Body of pancreas (tissue), 4 donors: ENCODE data around the gene EEF1AKMT3. TPM values are rescaled to one million over a fixed set of nuclear protein-coding genes. Genes with fewer than 3 reads are reported as not detected.

ENCODE experiments used
- ATAC-seq: fragments of 150-250 bp; one replicate; pipeline ENCODE4 v1.9.1; 2016
- DNase-seq, 4 donors: peaks; one replicate each; pipeline ENCODE4 v3.0.0-alpha.2; 2019
- H3K27ac ChIP-seq, 4 donors: fragments of 200-600 bp; sonication (generic); 1 replicate in 3 of 4; 2 replicates in 1 of 4; pipeline versions ENCODE4 v1.5.1 to v1.6.1; 2016 to 2019; ENCODE audit warnings: mild to moderate bottlenecking in 1 of 4, mixed read lengths in 1 of 4, moderate library complexity in 1 of 4
- H3K27me3 ChIP-seq, 2 donors: fragments of 200-600 bp; sonication (generic); one replicate each; pipeline ENCODE4 v1.6.0; 2016; ENCODE audit warnings: mild to moderate bottlenecking in 1 of 2
- H3K36me3 ChIP-seq, 2 donors: fragments of 200-600 bp; sonication (generic); replicated peaks in 1 of 2; 2 replicates each; pipeline ENCODE4 v1.5.1; 2016; ENCODE audit warnings: low read depth in 2 of 2; ENCODE audit not compliant: insufficient read depth in 1 of 2
- H3K4me1 ChIP-seq: fragments of 200-600 bp; sonication (generic); one replicate; pipeline ENCODE4 v1.6.0; 2016
- H3K4me3 ChIP-seq, 2 donors: fragments of 200-600 bp; sonication (generic); 1 replicate in 1 of 2; 2 replicates in 1 of 2; pipeline ENCODE4 v1.5.1; 2016 to 2019
- H3K9me3 ChIP-seq, 3 donors: fragments of 200-600 bp; sonication (generic); 1 replicate in 2 of 3; 2 replicates in 1 of 3; pipeline ENCODE4 v1.5.1; 2016
- POLR2A ChIP-seq, 3 donors: fragments of 450-650 bp; IDR thresholded peaks; one replicate each; pipeline ENCODE4 v1.6.1; 2016; ENCODE audit warnings: antibody characterized with exemption in 3 of 3, mild to moderate bottlenecking in 2 of 3
- WGBS, 2 donors: methylation state at CpG; one replicate each; pipeline ENCODE4 v1.1.5; 2017; 5-methylcytosine and 5-hydroxymethylcytosine counted together
- intact Hi-C: fragments of 100-400 bp; cut with DNase I; formaldehyde crosslinking; loops from one replicate; pipeline ENCODE4 v1.15.1; 2023
- microRNA counts, 2 donors: library from miRNA; unstranded; fragments of <30 nt; microRNA quantifications; one replicate each; lab custom pipeline; 2017
- microRNA-seq, 2 donors: library from miRNA; unstranded; fragments of <30 nt; microRNA quantifications; one replicate each; pipeline ENCODE4, GENCODE V29; 2016; ENCODE audit warnings: borderline number of aligned reads in 2 of 2, borderline replicate concordance in 2 of 2
- small RNA-seq: library from RNA; depleted of rRNA; stranded (forward); fragments of <200 nt; gene quantifications from one replicate; pipeline ENCODE3, GENCODE V24; 2016
- total RNA-seq, 2 donors: library from RNA; depleted of rRNA; stranded (reverse); fragments of >200 nt; gene quantifications; one replicate each; pipeline ENCODE4 v1.1.0, GENCODE V29; 2016
- TF ChIP-seq, protein P1 (sequence below), 7 experiments: fragments of 450-650 bp in 4 of 7; fragments of 200-600 bp in 3 of 7; sonication (generic) in 3 of 7; IDR thresholded peaks; one replicate each; pipeline ENCODE4 v1.5.1; 2016 to 2019; ENCODE audit warnings: antibody characterized with exemption in 7 of 7

EEF1AKMT3 gene
- total RNA-seq, 2 donors from 2014 or later: 11.2 to 15.0 TPM

DNA sequence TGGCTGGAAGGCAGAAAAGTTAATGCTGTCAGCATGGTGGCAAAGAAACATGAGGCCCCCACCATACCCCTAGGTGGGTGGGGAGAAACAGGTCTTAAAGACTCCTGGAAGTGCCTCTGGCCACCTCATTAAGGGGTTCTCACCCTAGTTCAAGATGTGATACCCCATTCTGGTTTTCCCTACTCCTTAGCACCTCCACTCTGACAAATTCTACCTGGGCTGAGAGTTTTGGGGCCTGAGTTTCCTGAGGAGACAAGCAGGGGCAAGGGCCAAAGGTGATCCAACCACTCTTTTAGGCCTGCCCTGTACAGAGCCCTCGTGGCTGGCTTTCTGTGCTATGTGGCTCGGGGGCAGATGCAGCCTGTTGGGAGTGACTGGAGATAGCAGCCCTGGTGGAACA lies 54.0 kb downstream of the EEF1AKMT3 start:
- no peaks in the 10 kb centered on the region for H3K9me3 ChIP-seq
- intact Hi-C loops: no loop called here
- no peak for ATAC-seq
- H3K4me1 ChIP-seq: peaks cover 26% of the 10 kb centered on the region
- H3K36me3 ChIP-seq: peaks cover 45 to 66% of the 10 kb centered on the region in 2 donors
- H3K27ac ChIP-seq: no peak overlapping the region
- H3K27me3 ChIP-seq: no peaks in the 10 kb centered on the region
- H3K4me3 ChIP-seq: no peak overlapping the region
- 84% methylated on average over 2 of the region's 2 CpGs; no CpG with 5 or more reads in 1 of the 2 donors for WGBS, 2 donors
- no peak for DNase-seq
- TF ChIP-seq, protein P1, sequence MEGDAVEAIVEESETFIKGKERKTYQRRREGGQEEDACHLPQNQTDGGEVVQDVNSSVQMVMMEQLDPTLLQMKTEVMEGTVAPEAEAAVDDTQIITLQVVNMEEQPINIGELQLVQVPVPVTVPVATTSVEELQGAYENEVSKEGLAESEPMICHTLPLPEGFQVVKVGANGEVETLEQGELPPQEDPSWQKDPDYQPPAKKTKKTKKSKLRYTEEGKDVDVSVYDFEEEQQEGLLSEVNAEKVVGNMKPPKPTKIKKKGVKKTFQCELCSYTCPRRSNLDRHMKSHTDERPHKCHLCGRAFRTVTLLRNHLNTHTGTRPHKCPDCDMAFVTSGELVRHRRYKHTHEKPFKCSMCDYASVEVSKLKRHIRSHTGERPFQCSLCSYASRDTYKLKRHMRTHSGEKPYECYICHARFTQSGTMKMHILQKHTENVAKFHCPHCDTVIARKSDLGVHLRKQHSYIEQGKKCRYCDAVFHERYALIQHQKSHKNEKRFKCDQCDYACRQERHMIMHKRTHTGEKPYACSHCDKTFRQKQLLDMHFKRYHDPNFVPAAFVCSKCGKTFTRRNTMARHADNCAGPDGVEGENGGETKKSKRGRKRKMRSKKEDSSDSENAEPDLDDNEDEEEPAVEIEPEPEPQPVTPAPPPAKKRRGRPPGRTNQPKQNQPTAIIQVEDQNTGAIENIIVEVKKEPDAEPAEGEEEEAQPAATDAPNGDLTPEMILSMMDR (IDR thresholded peaks at IDR 0.05): no peak
- TF ChIP-seq POLR2A (IDR thresholded peaks at IDR 0.05): no peak

DNA sequence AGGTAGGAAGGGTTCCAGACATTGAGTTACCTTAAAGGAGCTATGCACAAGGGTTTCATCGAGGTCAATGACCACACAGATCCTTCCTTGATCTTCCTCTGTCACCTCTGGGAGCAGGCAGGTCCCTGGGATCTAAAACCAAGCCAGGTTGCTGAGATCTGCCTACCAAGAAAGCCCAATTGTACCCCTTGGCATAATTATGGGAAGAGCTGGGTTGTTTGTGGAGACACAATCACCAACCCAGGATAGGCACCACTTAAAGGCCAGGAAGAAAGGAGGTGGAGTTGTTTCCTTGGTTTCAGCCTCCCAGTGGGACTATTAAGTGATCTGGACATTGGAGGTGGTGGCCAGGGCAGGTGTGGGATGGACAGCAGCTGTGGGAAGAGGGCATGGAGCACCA lies 54.6 kb downstream of the EEF1AKMT3 start:
- DNase-seq: no peak
- TF ChIP-seq, protein P1 (IDR thresholded peaks at IDR 0.05): no peak
- TF ChIP-seq POLR2A (IDR thresholded peaks at IDR 0.05): no peak
- 46 to 80% methylated on average over 1 of the region's 1 CpG for WGBS, 2 donors
- H3K27me3 ChIP-seq: no peaks in the 10 kb centered on the region
- H3K4me3 ChIP-seq: no peak overlapping the region
- H3K27ac ChIP-seq: no peak overlapping the region
- peaks cover 32% of the 10 kb centered on the region for H3K4me1 ChIP-seq
- intact Hi-C loops: no loop called here
- peaks cover 45 to 63% of the 10 kb centered on the region in 2 donors for H3K36me3 ChIP-seq
- ATAC-seq: no peak
- no peaks in the 10 kb centered on the region for H3K9me3 ChIP-seq

DNA sequence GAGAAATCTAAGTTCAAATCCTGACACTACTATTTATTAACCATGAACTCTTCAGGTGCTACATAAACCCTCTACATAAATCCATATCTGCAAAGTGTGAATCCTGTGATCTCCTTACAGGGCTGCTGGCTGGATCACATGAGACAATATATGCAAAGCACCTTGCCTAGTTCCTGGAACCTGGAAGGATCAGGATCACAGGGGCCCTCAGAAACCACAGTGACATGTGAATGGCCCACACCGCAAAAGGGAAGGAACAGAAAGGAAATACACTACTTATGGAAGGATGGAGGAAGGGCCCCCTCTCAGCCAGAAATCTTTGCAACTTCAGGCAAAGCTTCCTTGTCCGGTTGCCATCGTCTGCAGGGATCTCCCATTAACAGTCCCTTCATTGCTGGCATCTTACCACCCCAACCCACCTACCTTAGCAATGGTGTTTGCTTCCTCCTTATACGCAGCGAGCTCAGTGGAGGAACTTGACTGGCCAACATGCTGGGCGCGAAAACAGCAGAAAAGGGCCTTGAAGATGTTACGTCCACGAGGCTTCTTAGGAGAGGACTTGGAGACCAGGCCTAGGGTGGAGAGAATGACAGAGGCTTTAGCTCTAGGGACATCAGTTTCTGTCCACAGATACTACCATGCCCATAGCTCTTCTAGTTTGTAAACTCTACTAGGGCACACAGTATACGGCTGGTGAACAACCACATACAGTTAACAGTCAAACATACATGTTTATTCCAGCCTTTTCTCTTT lies 56.8 kb downstream of the EEF1AKMT3 start:
- Histone ChIP-seq H3K27me3 (no peaks in the 10 kb centered on the region), H3K36me3 (peaks cover 30 to 45% of the 10 kb centered on the region in 2 donors), H3K4me1 (peaks cover 53% of the 10 kb centered on the region), H3K27ac (no peak overlapping the region), H3K4me3 (no peak overlapping the region), H3K9me3 (no peaks in the 10 kb centered on the region)
- WGBS, 2 donors: 67 to 68% methylated on average over 10 of the region's 10 CpGs
- TF ChIP-seq POLR2A (IDR thresholded peaks at IDR 0.05): no peak
- TF ChIP-seq, protein P1 (IDR thresholded peaks at IDR 0.05): no peak
- intact Hi-C loops: no loop called here
- no peak for DNase-seq
- ATAC-seq: no peak

DNA sequence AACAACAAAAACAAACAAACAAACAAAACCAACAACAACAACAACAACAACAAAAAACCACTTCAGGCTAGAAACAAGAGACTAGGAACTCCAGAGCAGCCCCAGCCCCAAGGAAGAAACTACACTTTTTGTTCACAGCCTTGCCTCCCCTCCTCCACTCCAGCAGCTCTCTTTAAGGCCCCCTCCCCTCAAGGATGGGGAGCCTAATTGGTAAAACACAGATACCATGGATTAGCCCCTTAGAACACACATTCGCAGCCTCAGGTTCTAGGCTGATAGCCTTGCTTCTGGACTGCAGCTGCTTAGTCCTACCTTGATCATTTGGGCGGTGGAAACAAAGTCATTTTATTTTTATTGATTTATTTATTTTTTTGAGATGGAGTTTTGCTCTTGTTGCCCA lies 58.0 kb downstream of the EEF1AKMT3 start:
- peaks cover 19 to 34% of the 10 kb centered on the region in 2 donors for H3K36me3 ChIP-seq
- H3K4me3 ChIP-seq: no peak overlapping the region
- TF ChIP-seq, protein P1 (IDR thresholded peaks at IDR 0.05): no peak
- no peak for TF ChIP-seq POLR2A (IDR thresholded peaks at IDR 0.05)
- peak overlapping the region in 1 of 4 donors; percentile 68 for H3K27ac ChIP-seq
- peaks cover 65% of the 10 kb centered on the region for H3K4me1 ChIP-seq
- ATAC-seq (no peak), DNase-seq (no peak)
- WGBS, 2 donors: 64 to 82% methylated on average over 2 of the region's 2 CpGs
- no peaks in the 10 kb centered on the region for H3K9me3 ChIP-seq
- intact Hi-C loops: loop anchor here (5.0 kb wide), 1 partner anchor 77 kb away; no protein-coding TSS in a partner anchor
- H3K27me3 ChIP-seq: no peaks in the 10 kb centered on the region

MicroRNAs within 50 kb of the gene (microRNA counts, 767-probe panel; counts per million panel counts)
- microRNA hsa-miR-26a-5p (lab: Ali Mortazavi, UCI): 7,613 to 11,135 counts per million in 2 donors

Small RNAs within 50 kb of the gene (microRNA-seq; reads per million reads assigned to microRNA genes)
- gene MIR26A2 (192 to 239 reads per million in 2 donors), gene MIR6759 (0 reads per million in 2 donors)

Small RNAs within 50 kb of the gene (small RNA-seq; reads per million reads assigned to genes)
- not detected for gene MIR26A2
- not detected for gene RNU6-1083P

Other genes starting within 250 kb of the EEF1AKMT3 start
- gene MBD6, start 249.8 kb upstream of the EEF1AKMT3 start, total RNA-seq: 10 to 100 TPM; 22.7 to 30.6 TPM
- 10 to 100 TPM; 80.1 to 89.2 TPM for gene DCTN2, start 225.4 kb upstream of the EEF1AKMT3 start, total RNA-seq
- 1 to 10 TPM in 1 of 2 donors, under 1 TPM in 1; 0.33 to 1.3 TPM for gene KIF5A, start 222.6 kb upstream of the EEF1AKMT3 start, total RNA-seq
- gene PIP4K2C, start 181.4 kb upstream of the EEF1AKMT3 start, total RNA-seq: 10 to 100 TPM; 12.2 to 48.0 TPM
- 10 to 100 TPM in 1 of 2 donors, 1 to 10 TPM in 1; 4.6 to 12.2 TPM for gene DTX3, start 167.8 kb upstream of the EEF1AKMT3 start, total RNA-seq
- gene ARHGEF25, start 161.2 kb upstream of the EEF1AKMT3 start, total RNA-seq: 10 to 100 TPM; 10.1 to 10.9 TPM
- gene B4GALNT1, start 139.4 kb upstream of the EEF1AKMT3 start, total RNA-seq: under 1 TPM in 1 of 2 donors, not detected in 1; 0.78 TPM
- gene OS9, start 78.5 kb upstream of the EEF1AKMT3 start, total RNA-seq: 100 to 1,000 TPM; 167 to 213 TPM
- gene AGAP2, start 33.9 kb upstream of the EEF1AKMT3 start, total RNA-seq: 1 to 10 TPM in 1 of 2 donors, under 1 TPM in 1; 0.33 to 1.0 TPM
- gene TSPAN31, start 27.6 kb upstream of the EEF1AKMT3 start, total RNA-seq: 10 to 100 TPM; 33.7 to 36.9 TPM
- 10 to 100 TPM; 27.0 to 81.2 TPM for gene CDK4, start 20.3 kb upstream of the EEF1AKMT3 start, total RNA-seq
- 1 to 10 TPM; 5.2 to 9.9 TPM for gene MARCHF9, start 17.5 kb upstream of the EEF1AKMT3 start, total RNA-seq
- gene CYP27B1, start 5.5 kb upstream of the EEF1AKMT3 start, total RNA-seq: 1 to 10 TPM; 2.6 to 3.6 TPM
- 10 to 100 TPM; 16.1 to 23.1 TPM for gene METTL1, start 509 bp upstream of the EEF1AKMT3 start, total RNA-seq
- 10 to 100 TPM in 1 of 2 donors, 1 to 10 TPM in 1; 9.2 to 18.4 TPM for gene TSFM, start 10.2 kb downstream of the EEF1AKMT3 start, total RNA-seq
- 10 to 100 TPM in 1 of 2 donors, 1 to 10 TPM in 1; 2.0 to 14.8 TPM for gene AVIL, start 46.1 kb downstream of the EEF1AKMT3 start, total RNA-seq
- gene CTDSP2, start 74.1 kb downstream of the EEF1AKMT3 start, total RNA-seq: 100 to 1,000 TPM in 1 of 2 donors, 10 to 100 TPM in 1; 82.1 to 125 TPM
- 1 to 10 TPM; 3.6 to 5.4 TPM for gene ATP23, start 169.0 kb downstream of the EEF1AKMT3 start, total RNA-seq